ENCODE measurements around the gene CUX1.

- no peak for TF ChIP-seq CTCF (IDR thresholded peaks at IDR 0.05)
- TF ChIP-seq POLR2A (IDR thresholded peaks at IDR 0.05), result no peak
Observed at GRCh38 chr7:102191556-102192379, 374.3 kb downstream of the CUX1 start.
